H7 (cell line): ENCODE measurements around the gene JDP2. TPM values are rescaled to one million over a fixed set of nuclear protein-coding genes. Genes with fewer than 3 reads are reported as not detected.

ENCODE experiments used
- DNase-seq: peaks from one replicate; pipeline ENCODE4 v3.0.0; 2012
- H3K27me3 ChIP-seq: 2 replicates; pipeline ENCODE4 v1.6.0; 2011; ENCODE audit warnings: mild to moderate bottlenecking, low read length; ENCODE audit not compliant: control insufficient read depth, insufficient read depth
- H3K36me3 ChIP-seq: replicated peaks from 2 replicates; pipeline ENCODE4 v1.5.1; 2011; ENCODE audit warnings: low read length; ENCODE audit not compliant: control insufficient read depth, insufficient read depth
- H3K4me3 ChIP-seq: 2 replicates; pipeline ENCODE4 v1.5.1; 2011; ENCODE audit warnings: low read depth, mild to moderate bottlenecking, control low read depth, low read length, moderate library complexity; ENCODE audit not compliant: insufficient read depth
- total RNA-seq: library from RNA; depleted of rRNA; stranded (reverse); fragments of >200 nt; shearing (Covaris generic); gene quantifications from 2 replicates; pipeline ENCODE4 v1.2.3, GENCODE V29; 2014

Gene JDP2
- total RNA-seq, 1 experiment from 2014 or later: 37.9 TPM

GRCh38 chr14:75438486-75439080 lies 10.8 kb downstream of the JDP2 start:
- DNase-seq: no peak
- Histone ChIP-seq H3K4me3 (no peak overlapping the region), H3K27me3 (no peaks in the 10 kb centered on the region), H3K36me3 (peaks cover 34% of the 10 kb centered on the region)

- no peak for DNase-seq
- Histone ChIP-seq H3K27me3 (no peaks in the 10 kb centered on the region), H3K4me3 (no peak overlapping the region), H3K36me3 (peaks cover 27% of the 10 kb centered on the region)
Measured at GRCh38 chr14:75439989-75440388, 12.2 kb downstream of the JDP2 start.

- Histone ChIP-seq H3K4me3 (no peak overlapping the region), H3K36me3 (peaks cover 27% of the 10 kb centered on the region), H3K27me3 (no peaks in the 10 kb centered on the region)
- no peak for DNase-seq
Measured at GRCh38 chr14:75440733-75441477, 13.1 kb downstream of the JDP2 start.

GRCh38 chr14:75441728-75442127 lies 13.9 kb downstream of the JDP2 start:
- Histone ChIP-seq H3K27me3 (no peaks in the 10 kb centered on the region), H3K36me3 (peaks cover 24% of the 10 kb centered on the region), H3K4me3 (no peak overlapping the region)
- DNase-seq: no peak

GRCh38 chr14:75442166-75442565 lies 14.3 kb downstream of the JDP2 start:
- Histone ChIP-seq H3K27me3 (no peaks in the 10 kb centered on the region), H3K36me3 (peaks cover 22% of the 10 kb centered on the region), H3K4me3 (no peak overlapping the region)
- no peak for DNase-seq

GRCh38 chr14:75442642-75443041 lies 14.8 kb downstream of the JDP2 start:
- Histone ChIP-seq H3K36me3 (peaks cover 18% of the 10 kb centered on the region), H3K27me3 (no peaks in the 10 kb centered on the region), H3K4me3 (no peak overlapping the region)
- no peak for DNase-seq

- no peak for DNase-seq
- H3K36me3 ChIP-seq: peaks cover 14% of the 10 kb centered on the region
- H3K27me3 ChIP-seq: no peaks in the 10 kb centered on the region
- H3K4me3 ChIP-seq: no peak overlapping the region
Measured at GRCh38 chr14:75443203-75443969, 15.6 kb downstream of the JDP2 start.

GRCh38 chr14:75445236-75445635 lies 17.4 kb downstream of the JDP2 start:
- Histone ChIP-seq H3K4me3 (no peak overlapping the region), H3K27me3 (no peaks in the 10 kb centered on the region), H3K36me3 (peaks cover 6% of the 10 kb centered on the region)
- no peak for DNase-seq

GRCh38 chr14:75445963-75446362 lies 18.1 kb downstream of the JDP2 start:
- DNase-seq: no peak
- Histone ChIP-seq H3K36me3 (peaks cover 6% of the 10 kb centered on the region), H3K4me3 (no peak overlapping the region), H3K27me3 (no peaks in the 10 kb centered on the region)

- peaks cover 6% of the 10 kb centered on the region for H3K36me3 ChIP-seq
- H3K27me3 ChIP-seq: no peaks in the 10 kb centered on the region
- no peak overlapping the region for H3K4me3 ChIP-seq
- no peak for DNase-seq
Measured at GRCh38 chr14:75446447-75446846, 18.6 kb downstream of the JDP2 start.

GRCh38 chr14:75448209-75448608 lies 20.4 kb downstream of the JDP2 start:
- Histone ChIP-seq H3K36me3 (peaks cover 5% of the 10 kb centered on the region; the same call in 1 of the 2 replicates), H3K4me3 (no peak overlapping the region), H3K27me3 (no peaks in the 10 kb centered on the region)
- DNase-seq: no peak

GRCh38 chr14:75449036-75449435 lies 21.2 kb downstream of the JDP2 start:
- no peak overlapping the region for H3K4me3 ChIP-seq
- H3K27me3 ChIP-seq: no peaks in the 10 kb centered on the region
- no peak for DNase-seq
- peaks cover 5% of the 10 kb centered on the region; the same call in 1 of the 2 replicates for H3K36me3 ChIP-seq

GRCh38 chr14:75449696-75450095 lies 21.9 kb downstream of the JDP2 start:
- no peak overlapping the region for H3K4me3 ChIP-seq
- H3K36me3 ChIP-seq: peaks cover 4% of the 10 kb centered on the region; the same call in 1 of the 2 replicates
- DNase-seq: no peak
- H3K27me3 ChIP-seq: no peaks in the 10 kb centered on the region

GRCh38 chr14:75450381-75451276 lies 22.8 kb downstream of the JDP2 start:
- DNase-seq: no peak
- peaks cover 3% of the 10 kb centered on the region; the same call in 1 of the 2 replicates for H3K36me3 ChIP-seq
- no peaks in the 10 kb centered on the region for H3K27me3 ChIP-seq
- H3K4me3 ChIP-seq: no peak overlapping the region
